D721Med (cell line): ENCODE results near the gene LRRC28.

ENCODE experiments used
- DNase-seq: peaks from one replicate; pipeline ENCODE4 v3.0.0; 2011; ENCODE audit warnings: low spot score; ENCODE audit not compliant: insufficient read length
- FAIRE-seq: peaks from 2 replicates; lab custom pipeline; 2011; peaks lifted over from hg19 to GRCh38; lab: Jason Lieb, UNC
- CTCF ChIP-seq: IDR thresholded peaks from 2 replicates; pipeline ENCODE4 v1.5.1; 2012; ENCODE audit warnings: mild to moderate bottlenecking, control low read depth; ENCODE audit not compliant: insufficient read depth; ENCODE audit errors: missing control alignments

LRRC28 gene

GRCh38 chr15:99328106-99329072 lies 77.1 kb downstream of the LRRC28 start:
- DNase-seq (no peak), FAIRE-seq (no peak)
- TF ChIP-seq CTCF: no peak

GRCh38 chr15:99331381-99331780 lies 80.1 kb downstream of the LRRC28 start:
- no peak for FAIRE-seq

GRCh38 chr15:99333413-99333812 lies 82.1 kb downstream of the LRRC28 start:
- no peak for TF ChIP-seq CTCF

More at GRCh38 chr15:99331381-99331780, 80.1 kb downstream of the LRRC28 start:
- no peak for TF ChIP-seq CTCF
- no peak for DNase-seq

GRCh38 chr15:99333981-99334380 lies 82.7 kb downstream of the LRRC28 start:
- FAIRE-seq: no peak
- no peak for DNase-seq
- TF ChIP-seq CTCF: no peak

More at GRCh38 chr15:99333413-99333812, 82.1 kb downstream of the LRRC28 start:
- FAIRE-seq (no peak), DNase-seq (no peak)

- FAIRE-seq: no peak
- TF ChIP-seq CTCF: no peak
- no peak for DNase-seq
Measured at GRCh38 chr15:99335508-99335907, 84.2 kb downstream of the LRRC28 start.

GRCh38 chr15:99336794-99337193 lies 85.5 kb downstream of the LRRC28 start:
- no peak for TF ChIP-seq CTCF
- FAIRE-seq: no peak

GRCh38 chr15:99340347-99340746 lies 89.1 kb downstream of the LRRC28 start:
- FAIRE-seq (no peak), DNase-seq (no peak)
- TF ChIP-seq CTCF: no peak

More at GRCh38 chr15:99336794-99337193, 85.5 kb downstream of the LRRC28 start:
- DNase-seq: no peak
